Stimulated activated CD4-positive, alpha-beta T cell treated with anti-CD3 and anti-CD28 coated beads, TNF-alpha, amount 100 ng/mL, for 1 hour (primary cell): Measurements from ENCODE around the gene HES3.

Source experiments
- DNase-seq, 3 donors: peaks; one replicate each; pipeline ENCODE4 v3.0.0-alpha.2; 2020; ENCODE audit warnings: low read depth in 3 of 3, low spot score in 1 of 3

HES3 gene

GRCh38 chr1:6276811-6277555 is 33.0 kb downstream of the HES3 start:
- DNase-seq = no peak

GRCh38 chr1:6278263-6278662 is 34.3 kb downstream of the HES3 start:
- DNase-seq = no peak

GRCh38 chr1:6279066-6279465 is 35.1 kb downstream of the HES3 start:
- DNase-seq = no peak

- no peak for DNase-seq
Measured at GRCh38 chr1:6279613-6280383, 35.8 kb downstream of the HES3 start.

GRCh38 chr1:6280761-6281451 is 36.9 kb downstream of the HES3 start:
- DNase-seq = no peak

- no peak for DNase-seq
Measured at GRCh38 chr1:6281511-6282402, 37.8 kb downstream of the HES3 start.

- no peak for DNase-seq
Measured at GRCh38 chr1:6282577-6283270, 38.7 kb downstream of the HES3 start.

- DNase-seq = no peak
Measured at GRCh38 chr1:6285336-6285735, 41.4 kb downstream of the HES3 start.

GRCh38 chr1:6286266-6286665 is 42.3 kb downstream of the HES3 start:
- no peak for DNase-seq

GRCh38 chr1:6287029-6287428 is 43.0 kb downstream of the HES3 start:
- DNase-seq = no peak

GRCh38 chr1:6287431-6287886 is 43.5 kb downstream of the HES3 start:
- no peak for DNase-seq

GRCh38 chr1:6288026-6288425 is 44.0 kb downstream of the HES3 start:
- no peak for DNase-seq

- no peak for DNase-seq
Measured at GRCh38 chr1:6288665-6289064, 44.7 kb downstream of the HES3 start.

GRCh38 chr1:6292102-6292501 is 48.1 kb downstream of the HES3 start:
- DNase-seq = no peak

- no peak for DNase-seq
Measured at GRCh38 chr1:6294080-6294889, 50.3 kb downstream of the HES3 start.

GRCh38 chr1:6294890-6295556 is 51.0 kb downstream of the HES3 start:
- DNase-seq = no peak
